Endodermal cell (in vitro differentiated cells): Measurements from ENCODE around the gene KIF18B. TPM values are rescaled to one million over a fixed set of nuclear protein-coding genes. Genes with fewer than 3 reads are reported as not detected.

Experiments
- DNase-seq: peaks from one replicate; pipeline ENCODE4 v3.0.0-alpha.2; 2017
- H3K27ac ChIP-seq: 2 replicates; pipeline ENCODE4 v1.5.1; 2013; ENCODE audit warnings: mild to moderate bottlenecking, low read depth, low read length, moderate library complexity
- H3K27me3 ChIP-seq: 2 replicates; pipeline ENCODE4 v1.6.1; 2013; ENCODE audit warnings: mild to moderate bottlenecking, low read length, moderate library complexity; ENCODE audit not compliant: insufficient read depth, control insufficient read depth, poor library complexity, severe bottlenecking
- H3K36me3 ChIP-seq: 2 replicates; pipeline ENCODE4 v1.7.0; 2013; ENCODE audit warnings: mild to moderate bottlenecking, low read length, moderate library complexity; ENCODE audit not compliant: control insufficient read depth, insufficient read depth
- H3K4me1 ChIP-seq: one replicate; pipeline ENCODE4 v1.7.0; 2013; ENCODE audit warnings: low read length; ENCODE audit not compliant: control insufficient read depth, insufficient read depth
- H3K4me3 ChIP-seq: 2 replicates; pipeline ENCODE4 v1.5.1; 2013; ENCODE audit warnings: mild to moderate bottlenecking, low read length, moderate library complexity
- H3K9ac ChIP-seq: 2 replicates; pipeline ENCODE4 v1.6.1; 2013; ENCODE audit warnings: mild to moderate bottlenecking, low read length, moderate library complexity; ENCODE audit not compliant: poor library complexity, severe bottlenecking; ENCODE audit errors: extremely low read depth
- H3K9me3 ChIP-seq: 2 replicates; pipeline ENCODE4 v1.6.1; 2013; ENCODE audit warnings: mild to moderate bottlenecking, low read length, moderate library complexity; ENCODE audit not compliant: control insufficient read depth
- H3K27ac Mint-ChIP-seq: 2 replicates; pipeline ENCODE4 v1.8.0; 2020; ENCODE audit warnings: mixed read lengths
- H3K27me3 Mint-ChIP-seq: 2 replicates; pipeline ENCODE4 v1.8.0; 2021; ENCODE audit warnings: mild to moderate bottlenecking, mixed read lengths; ENCODE audit not compliant: insufficient read depth
- H3K36me3 Mint-ChIP-seq: 2 replicates; pipeline ENCODE4 v1.8.0; 2020; ENCODE audit warnings: low read depth, mixed read lengths
- H3K4me1 Mint-ChIP-seq: 2 replicates; pipeline ENCODE4 v1.8.0; 2020; ENCODE audit warnings: mixed read lengths
- H3K4me3 Mint-ChIP-seq: 2 replicates; pipeline ENCODE4 v1.8.0; 2020; ENCODE audit warnings: mild to moderate bottlenecking, moderate library complexity, mixed read lengths
- H3K9me3 Mint-ChIP-seq: 2 replicates; pipeline ENCODE4 v1.8.0; 2020; ENCODE audit warnings: mild to moderate bottlenecking, mixed read lengths
- WGBS, 2 experiments: methylation state at CpG; one replicate each; pipeline versions ENCODE4 v1.1.5 to v1.1.7; 2013; ENCODE audit warnings: missing lambda C conversion rate in 2 of 2, mixed read lengths in 1 of 2; ENCODE audit not compliant: insufficient coverage in 1 of 2, insufficient read length in 1 of 2; 5-methylcytosine and 5-hydroxymethylcytosine counted together
- total RNA-seq, 2 donors: library from RNA; stranded (reverse); fragmentation: NEBNext Ultra II Directional in 1 of 2; extraction: Animal tissue kit (Norgen Biotek cat#: 25700) in 1 of 2; gene quantifications; 2 replicates in 1 of 2; 3 replicates in 1 of 2; pipeline ENCODE4 v1.2.1, GENCODE V29; 2021
- TF ChIP-seq, protein P1 (sequence below): fragments of 200-600 bp; sonication (generic); conservative IDR thresholded peaks from 2 replicates; pipeline ENCODE4 v1.5.0; 2021; ENCODE audit warnings: antibody characterized with exemption, mild to moderate bottlenecking

Gene KIF18B
- total RNA-seq, 2 donors from 2014 or later: 43.5 to 64.7 TPM

DNA sequence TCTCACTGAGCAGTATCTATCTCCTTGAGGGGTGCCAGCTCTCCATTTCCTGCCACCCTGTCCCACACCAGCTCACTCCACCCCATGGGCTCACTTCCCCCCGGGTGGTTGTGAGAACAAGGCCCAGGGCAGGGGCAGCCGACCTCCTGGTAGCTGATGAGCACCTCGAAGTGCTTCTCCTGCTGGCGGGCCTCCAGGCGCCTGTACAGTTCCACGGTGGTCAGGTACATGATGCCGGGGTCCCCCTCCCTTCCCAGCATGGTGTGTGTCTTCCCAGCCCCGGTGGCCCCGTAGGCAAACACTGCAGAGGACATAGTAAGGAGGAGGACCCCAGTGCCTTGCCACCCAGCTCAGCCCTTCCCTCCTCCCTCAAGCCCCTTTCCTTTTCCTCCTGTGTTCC is 12.5 kb downstream of the KIF18B start:
- H3K9me3 ChIP-seq: peaks cover 7% of the 10 kb centered on the region
- peaks cover 81% of the 10 kb centered on the region for H3K36me3 ChIP-seq
- no peak overlapping the region for H3K9ac ChIP-seq
- no peak overlapping the region for H3K27ac Mint-ChIP-seq
- H3K27ac ChIP-seq: no peak overlapping the region
- H3K4me1 ChIP-seq: no peaks in the 10 kb centered on the region
- H3K4me3 Mint-ChIP-seq: no peak overlapping the region
- DNase-seq: peak; percentile 49
- 89 to 94% methylated on average over 9 of the region's 9 CpGs for WGBS, 2 experiments
- TF ChIP-seq, protein P1, sequence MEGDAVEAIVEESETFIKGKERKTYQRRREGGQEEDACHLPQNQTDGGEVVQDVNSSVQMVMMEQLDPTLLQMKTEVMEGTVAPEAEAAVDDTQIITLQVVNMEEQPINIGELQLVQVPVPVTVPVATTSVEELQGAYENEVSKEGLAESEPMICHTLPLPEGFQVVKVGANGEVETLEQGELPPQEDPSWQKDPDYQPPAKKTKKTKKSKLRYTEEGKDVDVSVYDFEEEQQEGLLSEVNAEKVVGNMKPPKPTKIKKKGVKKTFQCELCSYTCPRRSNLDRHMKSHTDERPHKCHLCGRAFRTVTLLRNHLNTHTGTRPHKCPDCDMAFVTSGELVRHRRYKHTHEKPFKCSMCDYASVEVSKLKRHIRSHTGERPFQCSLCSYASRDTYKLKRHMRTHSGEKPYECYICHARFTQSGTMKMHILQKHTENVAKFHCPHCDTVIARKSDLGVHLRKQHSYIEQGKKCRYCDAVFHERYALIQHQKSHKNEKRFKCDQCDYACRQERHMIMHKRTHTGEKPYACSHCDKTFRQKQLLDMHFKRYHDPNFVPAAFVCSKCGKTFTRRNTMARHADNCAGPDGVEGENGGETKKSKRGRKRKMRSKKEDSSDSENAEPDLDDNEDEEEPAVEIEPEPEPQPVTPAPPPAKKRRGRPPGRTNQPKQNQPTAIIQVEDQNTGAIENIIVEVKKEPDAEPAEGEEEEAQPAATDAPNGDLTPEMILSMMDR: no peak
- H3K4me1 Mint-ChIP-seq: peaks cover 9% of the 10 kb centered on the region
- H3K4me3 ChIP-seq: no peak overlapping the region
- H3K27me3 Mint-ChIP-seq: no peaks in the 10 kb centered on the region
- H3K36me3 Mint-ChIP-seq: peaks cover 44% of the 10 kb centered on the region
- H3K27me3 ChIP-seq: no peaks in the 10 kb centered on the region
- H3K9me3 Mint-ChIP-seq: peaks cover 3% of the 10 kb centered on the region

DNA sequence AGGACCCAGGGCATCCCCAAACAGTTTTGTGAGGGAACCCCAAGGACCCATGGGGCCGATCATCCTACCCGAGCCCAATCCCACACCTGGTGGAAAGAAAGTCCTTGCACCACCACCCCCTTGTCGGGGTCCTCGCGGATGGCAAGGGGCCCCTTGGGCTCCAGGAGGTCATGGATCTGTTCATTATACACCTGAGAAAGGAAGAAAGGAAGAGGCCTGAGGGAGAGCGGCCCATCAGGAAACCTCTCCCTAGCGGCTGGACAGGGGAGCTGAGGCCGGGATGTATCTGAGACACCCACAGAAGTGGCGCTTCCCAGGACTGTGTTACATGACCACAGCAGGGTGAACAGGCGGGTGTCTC is 12.8 kb downstream of the KIF18B start:
- no peak overlapping the region for H3K27ac ChIP-seq

DNA sequence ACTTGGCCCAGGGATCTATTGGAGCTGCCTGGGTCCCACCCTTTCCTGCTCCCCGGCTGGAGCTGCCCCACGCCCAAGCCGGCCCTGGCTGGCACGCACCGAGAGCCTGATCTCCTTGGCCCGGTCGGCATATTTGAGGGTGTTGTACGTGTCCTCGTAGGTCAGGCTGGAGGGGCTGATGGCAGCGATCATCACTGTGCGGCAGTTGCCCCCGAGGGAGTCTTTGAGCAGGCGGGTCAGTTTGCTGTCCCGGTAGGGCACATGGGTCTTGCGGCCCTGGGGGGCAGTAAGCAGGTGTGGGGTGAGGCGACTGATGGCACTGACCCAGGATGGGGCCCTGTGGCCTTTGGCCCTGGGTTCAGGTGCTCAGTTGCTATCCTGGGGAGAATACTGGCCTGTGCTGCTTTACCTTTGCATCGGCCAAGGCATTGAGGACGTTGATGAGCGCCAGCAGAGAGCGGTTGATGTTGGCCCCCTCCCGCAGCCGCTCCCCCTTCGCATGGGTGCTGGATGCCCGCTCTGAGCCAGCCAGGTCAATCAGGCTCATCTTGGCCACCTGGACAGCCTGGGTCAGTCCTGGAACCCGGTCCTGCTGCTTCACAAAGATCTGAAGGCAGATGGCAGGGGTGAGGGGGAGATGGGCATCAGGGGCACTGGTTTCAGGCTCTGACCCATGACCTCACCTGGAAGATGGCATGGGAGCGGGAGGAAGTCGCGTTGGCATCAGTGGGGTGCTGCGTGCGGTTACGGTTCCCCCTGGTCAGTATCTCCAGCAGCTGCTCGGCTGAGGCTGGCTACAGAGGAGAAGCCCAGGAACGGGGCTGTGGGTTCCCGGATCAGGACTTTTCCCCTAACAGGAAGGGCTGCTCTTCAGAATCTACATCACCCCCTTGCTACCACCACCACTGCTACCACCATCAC is 13.5 kb downstream of the KIF18B start:
- Mint-ChIP-seq H3K27ac (no peak overlapping the region), H3K4me3 (no peak overlapping the region), H3K4me1 (peaks cover 9% of the 10 kb centered on the region), H3K36me3 (peaks cover 49% of the 10 kb centered on the region), H3K27me3 (no peaks in the 10 kb centered on the region), H3K9me3 (peaks cover 3% of the 10 kb centered on the region)
- Histone ChIP-seq H3K27ac (no peak overlapping the region), H3K4me1 (no peaks in the 10 kb centered on the region), H3K4me3 (no peak overlapping the region), H3K36me3 (peaks cover 82% of the 10 kb centered on the region), H3K27me3 (no peaks in the 10 kb centered on the region), H3K9me3 (peaks cover 7% of the 10 kb centered on the region), H3K9ac (no peak overlapping the region)
- peak; percentile 36 for DNase-seq
- TF ChIP-seq, protein P1: no peak
- 95 to 99% methylated on average over 30 to 34 of the region's 34 CpGs for WGBS, 2 experiments

More for the DNA sequence above, 12.8 kb downstream of the KIF18B start:
- H3K27me3 ChIP-seq: no peaks in the 10 kb centered on the region
- peaks cover 7% of the 10 kb centered on the region for H3K9me3 ChIP-seq
- peaks cover 81% of the 10 kb centered on the region for H3K36me3 ChIP-seq
- Mint-ChIP-seq H3K27me3 (no peaks in the 10 kb centered on the region), H3K4me1 (peaks cover 9% of the 10 kb centered on the region), H3K9me3 (peaks cover 3% of the 10 kb centered on the region), H3K27ac (no peak overlapping the region), H3K36me3 (peaks cover 44% of the 10 kb centered on the region), H3K4me3 (no peak overlapping the region)
- TF ChIP-seq, protein P1: no peak
- peak; percentile 26 for DNase-seq
- no peak overlapping the region for H3K9ac ChIP-seq
- no peak overlapping the region for H3K4me3 ChIP-seq
- no peaks in the 10 kb centered on the region for H3K4me1 ChIP-seq
- whole genome bisulfite sequencing, 2 experiments: 97 to 98% methylated on average over 8 to 10 of the region's 10 CpGs
